ENCODE measurements around the gene IDUA. TPM values are rescaled to one million over a fixed set of nuclear protein-coding genes. Genes with fewer than 3 reads are reported as not detected.

Gene IDUA
- total and polyA plus RNA-seq, 12 donors = 4.6 to 13.3 (median 8.7) TPM

GRCh38 chr4:1013225-1014073, 26.6 kb downstream of the IDUA start:
- no peak overlapping the region for H3K27ac ChIP-seq
- WGBS, 2 donors = 95 to 96% methylated on average over 43 of the region's 43 CpGs
- no peak for TF ChIP-seq CTCF (IDR thresholded peaks at IDR 0.05)
- H3K36me3 ChIP-seq = no peaks in the 10 kb centered on the region
- H3K4me3 ChIP-seq = no peak overlapping the region
- no peak for ATAC-seq
- no peak for DNase-seq
- no peaks in the 10 kb centered on the region for H3K9me3 ChIP-seq
- H3K4me1 ChIP-seq = peaks cover 14 to 36% (median 25%) of the 10 kb centered on the region in 9 donors
- intact Hi-C loops (cut with DNase I) = no loop called here
- H3K27me3 ChIP-seq = peaks cover 0 to 17% (median 4%) of the 10 kb centered on the region in 7 donors

GRCh38 chr4:1014291-1015167, 27.7 kb downstream of the IDUA start:
- Histone ChIP-seq H3K27ac (no peak overlapping the region), H3K9me3 (no peaks in the 10 kb centered on the region), H3K36me3 (no peaks in the 10 kb centered on the region), H3K4me3 (no peak overlapping the region), H3K27me3 (peaks cover 0 to 9% (median 0%) of the 10 kb centered on the region in 7 donors), H3K4me1 (peaks cover 9 to 27% (median 17%) of the 10 kb centered on the region in 9 donors)
- intact Hi-C loops (cut with DNase I) = no loop called here
- WGBS, 2 donors = 88 to 89% methylated on average over 34 to 36 of the region's 36 CpGs
- ATAC-seq (no peak), DNase-seq (no peak)
- no peak for TF ChIP-seq CTCF (IDR thresholded peaks at IDR 0.05)

GRCh38 chr4:1015179-1015578, 28.3 kb downstream of the IDUA start:
- Histone ChIP-seq H3K36me3 (no peaks in the 10 kb centered on the region), H3K27ac (no peak overlapping the region), H3K9me3 (no peaks in the 10 kb centered on the region), H3K27me3 (peaks cover 0 to 9% (median 0%) of the 10 kb centered on the region in 7 donors), H3K4me1 (peaks cover 6 to 23% (median 13%) of the 10 kb centered on the region in 9 donors), H3K4me3 (no peak overlapping the region)
- intact Hi-C loops (cut with DNase I) = no loop called here
- no peak for TF ChIP-seq CTCF (IDR thresholded peaks at IDR 0.05)
- 84 to 86% methylated on average over 7 to 8 of the region's 8 CpGs for WGBS, 2 donors
- no peak for DNase-seq
- no peak for ATAC-seq

- WGBS, 2 donors = 85 to 98% methylated on average over 10 of the region's 10 CpGs
- intact Hi-C loops (cut with DNase I) = no loop called here
- Histone ChIP-seq H3K9me3 (no peaks in the 10 kb centered on the region), H3K27me3 (peaks cover 0 to 9% (median 0%) of the 10 kb centered on the region in 7 donors), H3K36me3 (no peaks in the 10 kb centered on the region), H3K4me3 (no peak overlapping the region), H3K4me1 (peaks cover 3 to 18% (median 7%) of the 10 kb centered on the region in 9 donors), H3K27ac (no peak overlapping the region)
- DNase-seq = no peak
- no peak for TF ChIP-seq CTCF (IDR thresholded peaks at IDR 0.05)
- ATAC-seq = no peak
Observed at GRCh38 chr4:1015746-1016145, 28.9 kb downstream of the IDUA start.
